Renal cortical epithelial cell (primary cell): ENCODE results near the gene TTLL10. TPM values are rescaled to one million over a fixed set of nuclear protein-coding genes. Genes with fewer than 3 reads are reported as not detected.
"Not testable (repeated sequence)": the region's sequence is repeated elsewhere in the genome, so short reads cannot be mapped to it uniquely, and the experiment has no call there.

Experiments used
- DNase-seq: peaks from one replicate; pipeline ENCODE4 v3.0.0-alpha.2; 2011; ENCODE audit warnings: low read depth
- total RNA-seq: library from RNA; depleted of rRNA; stranded (reverse); fragments of >200 nt; gene quantifications from 2 replicates; pipeline ENCODE4 v1.2.3, GENCODE V29; 2014

Gene TTLL10
- total RNA-seq, 1 donor from 2014 or later: 0.15 TPM

DNA sequence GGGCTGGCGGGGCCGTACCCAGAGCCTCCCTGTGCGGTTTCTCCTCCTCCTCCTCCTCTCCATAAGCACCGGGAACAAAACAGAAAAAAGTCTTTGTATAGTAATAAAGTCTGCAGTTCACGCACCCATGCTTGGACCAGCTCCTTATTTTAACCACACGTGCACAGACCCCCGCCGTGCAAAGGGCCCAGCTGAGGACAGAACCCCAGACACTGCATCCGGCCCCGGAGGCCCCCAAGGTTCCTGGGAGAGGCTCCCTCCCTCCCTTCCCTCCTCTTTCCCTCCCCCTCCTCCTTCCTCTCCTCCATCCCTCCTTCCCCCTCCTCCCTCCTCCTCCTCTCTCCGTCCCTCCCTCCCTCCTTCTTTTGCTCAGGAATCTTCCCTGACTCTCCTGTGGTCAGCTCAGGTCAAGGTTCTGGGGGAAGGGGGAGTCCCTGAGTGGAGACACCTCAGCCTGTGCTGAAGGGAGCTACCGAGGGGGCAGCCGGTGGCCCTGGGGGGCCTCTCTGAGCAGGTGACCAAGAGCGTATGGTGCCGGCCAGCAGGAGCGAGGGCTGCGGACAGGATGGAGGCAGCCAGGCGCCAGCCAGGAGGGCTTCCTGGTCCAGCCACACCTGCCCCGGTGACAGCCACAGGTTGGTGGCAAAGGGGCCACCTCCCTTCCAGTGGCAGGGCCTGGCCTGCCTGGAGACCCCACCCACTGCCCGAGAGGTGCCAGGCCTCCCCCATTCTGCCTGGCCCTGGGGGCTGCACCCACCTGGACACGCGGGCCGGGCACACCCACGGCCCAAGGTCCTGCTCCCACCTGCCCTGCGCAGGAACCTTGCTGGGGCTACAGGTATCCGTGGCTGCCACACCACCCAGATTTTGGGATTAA is 3.2 kb upstream of the TTLL10 start:
- DNase-seq: no peak

DNA sequence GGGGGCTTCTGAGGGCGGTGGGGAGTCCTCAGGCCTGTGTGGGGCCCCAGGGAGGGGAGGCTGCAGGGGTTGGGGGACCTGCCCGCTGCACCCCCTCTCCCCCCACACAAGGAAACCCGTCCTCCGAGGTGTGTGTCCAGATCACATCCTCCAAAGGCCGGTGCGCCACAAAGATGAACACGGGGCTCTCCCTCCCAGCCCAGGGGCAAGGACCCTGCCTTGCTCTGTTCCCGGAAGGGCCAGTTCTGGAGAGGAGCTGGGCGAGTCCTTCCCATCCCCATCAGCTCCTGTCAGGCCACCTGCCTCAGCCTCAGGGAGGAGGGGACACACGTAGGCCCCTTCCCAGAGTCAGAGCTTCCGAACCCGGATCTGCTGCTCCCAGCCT is 2.5 kb upstream of the TTLL10 start:
- DNase-seq: no peak

DNA sequence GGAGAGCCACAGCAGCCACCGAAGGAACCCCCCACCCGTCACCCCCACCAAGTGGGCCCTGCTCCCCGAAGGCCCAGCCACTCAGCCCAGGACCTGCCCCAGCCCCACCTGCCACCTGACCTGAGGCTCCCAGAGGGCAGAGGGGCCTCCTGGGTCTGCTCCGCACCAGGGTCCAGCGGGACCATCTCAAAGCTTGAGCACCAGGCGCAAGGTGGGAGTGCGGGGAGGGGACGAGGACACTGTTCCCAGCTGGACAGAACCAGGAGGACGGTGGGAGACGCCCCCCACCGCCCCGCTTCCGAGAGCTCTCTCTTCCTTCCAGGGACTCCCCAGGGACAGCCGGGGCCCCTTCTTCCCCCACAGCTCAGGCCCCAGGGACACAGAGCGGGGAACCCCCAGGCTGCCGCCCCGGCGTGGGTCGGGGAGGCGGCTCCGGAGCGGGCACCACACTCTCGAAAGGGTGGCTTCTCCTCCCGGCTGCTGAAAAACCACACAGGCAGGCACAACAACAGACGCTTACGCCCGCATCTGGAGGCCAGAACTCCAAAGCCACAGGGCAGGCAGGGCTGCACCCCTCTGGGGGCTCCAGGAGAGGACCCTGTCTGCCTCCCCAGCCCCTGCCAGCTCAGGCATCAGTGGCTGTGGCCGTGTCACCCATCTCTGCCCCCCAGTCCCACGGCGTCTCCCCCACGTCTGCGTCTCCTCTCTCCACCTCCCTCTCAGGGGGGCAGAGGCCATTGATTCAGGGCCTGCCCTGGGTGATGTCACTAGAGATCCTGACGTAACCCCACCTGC is 1.9 kb upstream of the TTLL10 start:
- DNase-seq: no peak

DNA sequence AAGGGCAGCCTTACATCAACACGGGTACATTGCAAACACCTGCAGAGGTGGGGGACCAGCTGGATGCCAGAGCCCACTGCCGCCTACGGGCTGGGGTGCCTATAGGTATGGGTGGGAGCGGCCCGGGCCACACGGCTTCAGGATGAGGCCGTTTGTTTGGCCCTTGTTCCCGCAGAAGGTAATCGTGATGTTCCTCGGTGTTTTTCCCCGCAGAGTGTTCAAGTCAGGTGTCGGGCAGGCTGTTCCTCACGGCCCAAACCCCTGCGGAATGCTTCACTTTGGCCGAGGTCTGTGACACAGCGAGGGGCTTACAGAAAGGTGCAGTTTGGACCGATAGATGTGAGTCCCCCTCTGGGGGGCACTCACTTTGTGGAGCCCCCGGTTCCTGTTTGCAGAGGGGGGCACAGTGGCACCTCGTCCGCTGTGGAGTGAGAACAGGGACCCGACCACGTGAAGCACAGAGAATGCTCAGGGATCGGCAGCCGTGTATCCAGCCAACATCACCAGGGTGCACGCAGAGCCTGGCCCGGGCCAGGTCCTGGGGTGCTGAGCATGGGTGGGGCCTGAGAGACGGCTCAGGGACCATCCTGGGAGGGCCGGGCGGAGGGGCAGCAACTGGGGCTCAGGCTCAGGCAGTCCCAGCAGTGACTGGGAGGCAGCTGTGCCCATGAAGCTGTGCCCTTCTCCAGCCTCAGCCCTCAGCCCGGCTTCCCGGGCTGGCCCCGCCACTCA is 453 bp upstream of the TTLL10 start:
- DNase-seq: no peak

DNA sequence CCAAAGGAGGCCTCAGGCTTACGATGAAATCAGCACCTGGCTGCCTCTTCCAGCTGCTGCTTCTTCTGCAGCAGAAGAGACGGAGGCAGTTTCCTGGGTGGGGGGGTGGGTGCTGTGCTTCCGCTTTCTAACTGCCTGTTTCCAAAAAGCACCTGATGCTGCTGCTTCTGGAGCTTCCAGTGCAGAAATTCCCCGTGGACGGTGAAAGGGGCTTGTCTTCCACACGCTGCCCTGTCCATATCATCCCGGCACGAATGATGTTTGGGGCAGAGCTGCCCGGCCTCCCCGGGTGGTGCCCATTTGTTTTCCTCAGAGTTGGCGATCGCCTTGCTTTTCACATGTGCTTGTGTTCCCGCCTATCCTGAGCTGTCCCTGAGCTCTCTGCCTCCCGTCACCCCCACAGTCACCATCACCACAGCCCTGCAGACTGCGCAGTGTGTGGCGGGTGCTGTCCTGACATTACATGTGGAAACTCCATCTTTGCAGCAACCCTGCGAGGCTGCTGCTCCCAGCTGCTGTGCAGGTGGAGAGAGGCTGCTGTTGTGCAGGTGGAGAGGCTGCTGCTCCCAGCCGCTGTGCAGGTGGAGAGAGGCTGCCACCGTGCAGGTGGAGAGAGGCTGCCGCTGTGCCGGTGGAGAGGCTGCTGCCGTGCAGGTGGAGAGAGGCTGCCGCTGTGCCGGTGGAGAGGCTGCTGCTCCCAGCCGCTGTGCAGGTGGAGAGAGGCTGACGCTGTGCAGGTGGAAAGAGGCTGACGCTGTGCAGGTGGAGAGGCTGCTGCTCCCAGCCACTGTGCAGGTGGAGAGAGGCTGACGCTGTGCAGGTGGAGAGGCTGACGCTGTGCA is 1.8 kb downstream of the TTLL10 start:
- DNase-seq: no peak

DNA sequence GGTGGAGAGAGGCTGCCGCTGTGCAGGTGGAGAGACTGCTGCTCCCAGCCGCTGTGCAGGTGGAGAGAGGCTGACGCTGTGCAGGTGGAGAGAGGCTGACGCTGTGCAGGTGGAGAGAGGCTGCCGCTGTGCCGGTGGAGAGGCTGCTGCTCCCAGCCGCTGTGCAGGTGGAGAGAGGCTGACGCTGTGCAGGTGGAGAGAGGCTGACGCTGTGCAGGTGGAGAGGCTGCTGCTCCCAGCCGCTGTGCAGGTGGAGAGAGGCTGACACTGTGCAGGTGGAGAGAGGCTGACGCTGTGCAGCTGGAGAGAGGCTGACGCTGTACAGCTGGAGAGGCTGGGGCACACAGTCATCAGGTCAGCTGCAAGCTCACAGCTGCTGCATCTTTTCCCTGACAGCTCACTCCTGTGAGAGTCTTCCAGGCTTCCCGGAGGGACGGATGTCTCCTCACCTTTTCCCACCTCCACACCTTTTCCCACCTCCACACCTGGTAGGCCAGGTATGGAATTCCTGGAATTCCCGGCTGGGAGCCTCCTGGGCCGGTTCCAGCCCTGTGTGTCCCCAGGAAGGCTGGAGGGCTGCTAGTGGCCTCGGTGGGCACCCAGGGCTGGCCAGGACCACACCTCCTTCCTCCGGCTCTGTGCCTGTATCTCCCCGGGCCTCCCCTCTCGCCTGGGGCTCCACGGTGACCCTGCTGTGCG is 2.5 kb downstream of the TTLL10 start:
- not testable (repeated sequence) for DNase-seq

DNA sequence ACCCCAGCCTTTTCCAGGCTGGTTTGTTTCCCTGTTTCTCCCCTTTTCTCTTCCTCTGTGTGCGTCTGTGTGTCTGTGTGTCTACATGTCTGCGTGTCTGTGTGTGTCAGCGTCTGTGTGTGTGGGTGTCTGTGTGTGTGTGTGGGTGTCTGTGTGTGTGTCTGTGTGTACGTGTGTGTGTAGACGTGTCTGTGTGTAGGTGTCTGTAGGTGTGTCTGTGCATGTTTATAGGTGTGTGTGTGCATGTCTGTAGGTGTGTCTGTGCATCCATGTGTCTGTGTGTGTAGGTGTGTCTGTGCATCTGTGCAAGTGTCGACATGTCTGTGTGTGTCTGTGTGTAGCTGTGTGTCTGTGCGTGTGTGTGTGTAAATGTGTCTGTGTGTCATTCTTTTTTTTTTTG is 3.3 kb downstream of the TTLL10 start:
- no peak for DNase-seq

DNA sequence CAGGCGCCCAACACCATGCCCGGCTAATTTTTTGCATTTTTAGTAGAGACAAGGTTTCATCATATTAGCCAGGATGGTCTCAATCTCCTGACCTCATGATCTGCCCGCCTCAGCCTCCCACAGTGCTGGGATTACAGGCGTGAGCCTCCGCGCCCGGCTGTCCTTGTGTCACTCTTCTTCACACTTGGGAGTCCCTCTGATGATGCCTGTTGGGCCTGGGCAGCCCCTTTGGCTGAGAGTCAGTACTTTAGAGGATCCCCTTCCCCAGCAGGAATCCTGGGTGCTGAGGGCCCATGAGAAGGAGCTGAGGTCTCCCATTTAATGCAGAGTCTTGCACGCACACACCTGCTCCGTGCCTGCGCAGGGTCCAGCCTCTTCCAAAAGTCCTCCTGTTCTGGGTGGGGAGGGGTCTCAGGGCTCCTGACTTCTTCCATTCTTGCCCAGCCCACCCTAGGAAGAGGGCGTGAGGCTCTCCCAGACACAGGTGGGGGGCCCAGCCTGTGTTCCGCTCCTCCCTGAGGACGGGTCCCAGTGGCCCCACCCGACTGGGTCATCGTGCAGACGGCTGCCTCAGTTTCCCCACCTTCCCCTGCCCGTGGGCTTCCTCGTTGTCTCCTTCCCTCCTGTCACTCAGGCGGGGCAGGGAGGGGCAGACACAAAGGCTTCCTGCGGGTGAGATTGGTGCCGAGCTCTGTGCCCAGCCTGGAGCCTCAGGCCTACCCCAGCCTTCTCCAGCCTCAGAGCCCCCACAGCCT is 3.9 kb downstream of the TTLL10 start:
- DNase-seq: no peak

DNA sequence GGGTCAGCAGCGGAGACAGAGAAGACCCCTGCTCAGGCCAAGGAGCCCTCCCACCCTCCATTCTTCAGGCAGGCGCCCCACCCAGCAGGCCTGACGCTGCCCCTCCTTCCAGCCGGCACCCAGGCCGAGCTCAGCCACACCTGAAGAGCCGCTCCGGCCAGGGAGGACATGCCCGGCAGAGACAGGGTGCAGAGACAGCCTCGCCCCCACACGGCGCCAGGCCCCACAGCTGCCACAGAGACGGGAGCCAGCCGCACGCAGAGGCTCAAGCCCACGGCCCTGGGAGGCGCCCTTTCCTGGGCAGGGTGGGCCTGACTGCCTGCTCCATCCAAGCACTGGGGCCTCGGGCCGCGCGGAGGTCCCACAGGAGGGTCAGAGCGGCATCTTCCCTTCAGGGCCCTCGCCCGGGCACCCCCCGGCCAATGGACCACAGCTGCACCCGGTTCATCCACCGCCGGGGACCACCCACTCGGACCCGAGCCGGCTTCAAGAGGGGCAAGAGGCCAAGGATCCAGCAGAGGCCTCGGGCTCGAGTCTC is 5.2 kb downstream of the TTLL10 start:
- no peak for DNase-seq

DNA sequence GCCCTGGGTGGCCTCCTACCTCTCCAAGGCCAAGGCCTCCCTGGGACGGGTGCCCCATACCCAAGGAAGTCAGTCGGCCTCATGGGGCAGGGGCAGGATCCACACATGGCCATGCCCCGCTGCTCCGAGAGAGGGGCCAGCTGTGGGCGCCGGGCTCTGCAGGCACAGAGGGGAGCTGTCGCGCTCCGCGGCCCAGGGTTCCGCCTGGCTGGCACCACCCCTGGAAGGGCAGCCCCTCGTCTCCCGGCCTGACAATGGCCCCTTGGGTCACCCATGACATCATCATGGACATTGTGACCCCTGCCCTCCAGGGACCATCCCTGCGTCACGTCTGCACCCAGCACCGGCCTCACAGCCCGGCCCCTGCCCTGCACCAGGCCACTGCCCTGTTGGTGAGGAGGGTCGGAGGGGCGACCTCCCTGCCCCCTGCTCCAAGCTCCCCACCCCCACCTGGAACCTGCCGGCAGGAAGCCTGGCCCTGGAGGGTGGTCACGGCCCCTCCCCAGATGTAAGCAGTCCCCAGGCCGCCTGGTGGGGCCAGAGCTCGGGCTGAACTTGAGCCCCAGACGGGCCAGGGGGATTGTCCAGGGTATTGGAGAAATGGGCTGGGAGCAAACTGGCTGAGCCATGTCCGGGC is 5.8 kb downstream of the TTLL10 start:
- no peak for DNase-seq

DNA sequence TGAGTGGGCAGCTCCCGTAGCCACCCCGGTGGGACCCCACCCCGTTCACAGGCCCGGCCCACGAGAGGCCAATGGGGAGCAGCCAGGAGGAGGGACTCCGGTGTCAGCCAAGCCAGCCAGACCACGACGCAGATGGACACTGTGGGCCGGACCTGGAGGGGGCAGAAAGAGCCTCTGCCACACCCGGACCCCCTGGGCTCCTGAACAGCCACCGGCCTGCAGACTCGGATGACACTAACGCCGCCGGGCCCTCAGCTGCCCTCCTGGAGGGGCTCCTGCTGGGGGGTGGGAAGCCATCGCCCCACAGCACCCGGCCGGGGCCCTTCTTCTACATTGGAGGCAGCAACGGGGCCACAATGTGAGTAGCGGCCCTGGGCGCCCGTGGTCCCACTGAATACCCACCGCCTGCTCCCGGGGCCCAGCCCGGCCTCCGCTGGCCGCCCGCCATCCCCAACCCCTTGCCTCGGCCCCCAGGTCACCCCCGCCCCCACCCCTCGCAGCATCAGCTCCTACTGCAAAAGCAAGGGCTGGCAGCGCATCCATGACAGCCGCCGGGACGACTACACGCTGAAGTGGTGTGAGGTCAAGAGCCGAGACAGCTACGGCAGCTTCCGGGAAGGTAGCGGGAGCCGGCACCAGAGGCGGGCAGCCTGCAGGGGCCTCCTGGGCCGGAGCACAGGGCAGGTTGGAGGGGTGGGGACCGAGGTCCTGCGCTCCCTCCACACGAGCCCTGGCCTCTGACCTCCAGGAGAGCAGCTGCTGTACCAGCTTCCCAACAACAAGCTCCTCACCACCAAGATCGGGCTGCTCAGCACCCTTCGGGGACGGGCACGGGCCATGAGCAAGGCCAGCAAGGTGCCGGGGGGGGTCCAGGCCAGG is 6.5 kb downstream of the TTLL10 start:
- no peak for DNase-seq

DNA sequence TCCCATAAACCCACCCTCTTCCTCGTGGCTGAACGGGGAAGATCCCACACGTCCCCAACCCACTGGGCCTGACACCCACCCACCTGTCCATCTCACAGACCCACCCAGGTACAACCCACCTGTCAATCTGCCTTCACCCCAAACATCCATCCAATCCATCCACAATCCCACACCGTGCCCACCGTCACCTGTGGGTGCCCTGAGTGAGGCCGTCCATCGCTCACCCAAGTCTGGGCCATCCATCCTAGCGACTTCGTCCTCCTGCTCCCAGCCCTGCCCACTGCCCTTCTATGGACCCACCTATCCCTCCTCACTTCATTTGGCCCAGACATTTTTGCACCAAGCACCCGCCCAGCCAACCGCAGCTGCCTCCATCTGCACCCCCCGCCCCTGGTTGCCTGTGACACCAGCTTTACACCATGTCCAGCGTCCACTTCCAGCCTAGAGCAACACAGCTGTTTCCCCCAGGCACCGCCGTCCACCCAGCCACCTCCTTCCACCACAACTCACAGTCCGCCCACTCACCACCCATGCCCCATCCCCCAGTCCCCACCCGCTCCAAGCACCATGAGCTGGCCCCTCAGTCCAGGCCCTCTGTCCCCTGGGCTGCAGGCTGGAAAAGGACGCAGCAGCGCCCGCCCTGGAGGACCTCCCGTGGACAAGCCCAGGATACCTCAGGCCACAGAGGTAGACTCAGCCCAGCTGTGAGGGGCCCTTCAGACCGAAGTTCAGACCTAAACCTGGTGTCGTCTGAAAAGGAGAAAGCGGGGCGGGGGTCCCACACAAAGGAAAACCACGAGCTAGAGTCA is 7.7 kb downstream of the TTLL10 start:
- no peak for DNase-seq

DNA sequence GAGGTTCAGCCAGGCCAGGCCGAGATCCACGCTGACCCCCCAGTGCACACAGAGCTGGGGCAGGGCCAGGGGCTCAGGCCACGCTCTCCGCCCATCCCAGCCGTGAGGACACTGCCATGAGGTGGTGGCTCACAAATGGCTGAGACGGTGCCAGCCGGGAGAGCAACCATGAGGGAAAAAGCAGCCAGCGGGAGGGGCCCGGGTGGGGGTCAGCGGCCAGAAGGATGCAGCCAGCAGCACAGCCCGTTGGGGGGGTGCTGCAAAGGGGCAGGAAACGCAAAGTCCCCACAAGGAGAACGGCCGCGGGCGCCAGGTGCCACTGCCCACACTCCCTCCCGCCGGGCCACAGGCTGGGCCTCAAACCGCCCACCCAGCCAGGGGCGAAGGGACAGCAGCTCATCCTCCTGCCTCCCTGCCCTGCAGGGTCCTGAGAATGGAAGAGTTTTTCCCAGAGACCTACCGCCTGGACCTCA is 8.3 kb downstream of the TTLL10 start:
- no peak for DNase-seq

DNA sequence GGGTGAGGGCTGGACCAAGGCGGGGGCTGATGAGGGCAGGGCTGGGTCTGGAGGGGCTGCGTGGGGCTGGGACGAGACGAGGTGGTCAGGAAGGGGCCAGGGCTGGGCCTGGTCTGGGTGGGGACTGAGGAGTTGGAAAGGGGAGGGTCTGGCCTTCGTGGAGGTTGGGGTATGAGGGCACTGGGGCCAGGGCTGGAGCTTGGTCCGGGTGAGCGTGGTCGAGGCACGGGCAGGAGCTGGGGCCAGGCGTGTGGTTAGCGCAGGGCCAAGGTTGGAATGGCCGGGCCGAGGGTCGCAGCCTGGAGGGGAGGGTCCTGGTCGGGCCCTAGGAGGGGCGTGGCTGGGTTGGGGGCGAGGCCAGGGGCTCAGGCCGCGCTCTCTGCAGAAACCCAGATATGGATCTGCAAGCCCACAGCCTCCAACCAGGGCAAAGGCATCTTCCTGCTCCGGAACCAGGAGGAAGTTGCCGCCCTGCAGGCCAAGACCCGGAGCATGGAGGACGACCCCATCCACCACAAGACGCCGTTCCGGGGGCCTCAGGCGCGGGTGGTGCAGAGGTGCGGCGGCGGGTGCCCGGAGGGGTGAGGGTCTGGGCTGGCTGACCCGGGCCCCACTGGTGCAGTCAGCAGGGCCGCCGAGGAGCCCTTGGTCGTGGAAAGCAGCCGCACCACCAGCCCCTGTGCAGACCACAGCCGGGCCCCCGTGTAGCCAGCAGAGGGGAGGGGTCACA is 9.0 kb downstream of the TTLL10 start:
- no peak for DNase-seq

DNA sequence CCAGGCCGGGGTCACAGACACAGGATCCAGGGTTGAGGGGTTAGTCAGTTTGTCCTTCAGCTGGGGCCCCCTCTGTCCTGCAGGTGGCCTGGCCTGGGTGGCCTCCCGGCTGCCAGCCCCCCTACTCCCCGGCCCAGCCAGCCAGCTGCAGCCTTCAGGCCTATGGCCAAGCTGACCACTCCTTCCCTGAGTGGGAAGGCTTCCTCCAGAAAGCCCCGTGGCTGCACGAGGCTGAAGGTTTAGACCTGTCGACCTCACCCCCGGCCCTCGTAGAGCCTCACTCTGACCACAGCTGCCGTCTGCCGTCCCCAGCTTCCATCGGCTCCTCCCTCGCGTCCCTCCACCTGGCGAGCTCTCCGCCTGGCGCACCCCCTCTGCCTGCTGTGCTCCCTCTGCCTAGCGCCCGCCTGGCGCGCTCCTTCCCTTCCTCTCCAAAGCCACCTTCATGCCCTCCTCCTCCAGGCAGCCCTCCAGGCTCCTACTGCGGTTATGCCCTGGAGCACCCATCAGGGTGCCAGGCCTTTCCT is 9.6 kb downstream of the TTLL10 start:
- DNase-seq: no peak
